OCI-LY3 (cell line): ENCODE results near the gene REC8.

Experiments used
- H2AFZ ChIP-seq: fragments of 200-600, 300-600 bp; shearing (Covaris generic); 2 replicates; pipeline ENCODE4 v1.6.0; 2014; ENCODE audit warnings: antibody characterized with exemption, low read depth, low read length
- H3K27ac ChIP-seq: fragments of 200-600, 300-600 bp; sonication (generic); 2 replicates; pipeline ENCODE4 v1.5.1; 2014; ENCODE audit warnings: mild to moderate bottlenecking, low read length, moderate library complexity, mixed read lengths
- H3K27me3 ChIP-seq: fragments of 200-600, 300-600 bp; sonication (generic); 2 replicates; pipeline ENCODE4 v1.6.1; 2014; ENCODE audit warnings: low read depth, low read length, mixed read lengths
- H3K36me3 ChIP-seq: fragments of 200-600, 300-600 bp; sonication (generic); replicated peaks from 2 replicates; pipeline ENCODE3; 2014; ENCODE audit warnings: low read depth, low read length, mixed read lengths
- H3K4me1 ChIP-seq: fragments of 300-600, 200-600 bp; sonication (generic); 2 replicates; pipeline ENCODE4 v1.6.1; 2014; ENCODE audit warnings: low read length, mixed read lengths
- H3K4me2 ChIP-seq: fragments of 200-600, 300-600 bp; sonication (generic); 2 replicates; pipeline ENCODE4 v1.6.1; 2014; ENCODE audit warnings: low read length, mixed read lengths
- H3K4me3 ChIP-seq: fragments of 300-600, 200-600 bp; sonication (generic); 2 replicates; pipeline ENCODE4 v1.5.1; 2014; ENCODE audit warnings: antibody characterized with exemption, mild to moderate bottlenecking, low read length, moderate library complexity
- H3K79me2 ChIP-seq: fragments of 300-600, 200-600 bp; shearing (Covaris generic); 2 replicates; pipeline ENCODE4 v1.6.1; 2014; ENCODE audit warnings: mild to moderate bottlenecking, low read length, mixed read lengths
- H3K9ac ChIP-seq: fragments of 300-600, 200-600 bp; shearing (Covaris generic); 2 replicates; pipeline ENCODE4 v1.6.0; 2014; ENCODE audit warnings: mild to moderate bottlenecking, low read length, moderate library complexity
- H3K9me3 ChIP-seq: fragments of 200-600, 300-600 bp; shearing (Covaris generic); 2 replicates; pipeline ENCODE4 v1.6.1; 2014; ENCODE audit warnings: low read length, mixed read lengths; ENCODE audit not compliant: insufficient read depth
- H4K20me1 ChIP-seq: fragments of 200-600, 300-600 bp; sonication (generic); 2 replicates; pipeline ENCODE4 v1.6.1; 2016; ENCODE audit warnings: low read length, mixed read lengths; ENCODE audit not compliant: insufficient read depth
- EZH2phosphoT487 ChIP-seq: fragments of 200-600 bp; shearing (Covaris generic); IDR thresholded peaks from 2 replicates; pipeline ENCODE4 v1.6.1; 2018; ENCODE audit warnings: antibody characterized with exemption, mixed run types, low read depth
- TF ChIP-seq, protein P1 (sequence below): fragments of 200-600, 300-600 bp; sonication (generic); IDR thresholded peaks from 2 replicates; pipeline ENCODE4 v1.5.1; 2014; ENCODE audit warnings: antibody characterized with exemption, low read length, low read depth

The REC8 gene

DNA sequence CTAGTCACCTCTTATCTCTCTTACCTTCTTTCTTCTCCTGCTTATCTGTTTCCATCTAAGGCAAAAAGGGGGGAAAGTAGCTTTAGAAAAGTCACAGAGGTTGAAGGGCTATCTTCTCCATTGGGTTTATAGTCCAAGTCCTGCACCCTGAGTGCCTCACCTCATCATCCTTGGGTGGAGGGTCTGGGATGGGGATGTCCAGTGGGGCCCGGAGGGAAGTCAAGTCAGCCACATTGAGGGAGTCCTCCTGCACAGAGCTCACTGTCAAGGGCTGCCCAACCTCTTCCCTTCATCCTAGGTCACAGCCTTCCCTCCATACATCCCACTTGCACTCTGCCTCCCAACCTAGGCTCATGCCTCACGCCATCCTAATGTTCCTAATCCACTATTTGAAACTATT lies 26.7 kb upstream of the REC8 start:
- peak overlapping the region; percentile 89 for H3K27ac ChIP-seq
- 0 out of 2 replicates have a peak, but pooled peaks cover 2% of the 10 kb centered on the region for H4K20me1 ChIP-seq
- H3K27me3 ChIP-seq = no peaks in the 10 kb centered on the region
- peaks cover 24% of the 10 kb centered on the region for H3K4me1 ChIP-seq
- peak overlapping the region; percentile 87 for H3K9ac ChIP-seq
- H3K9me3 ChIP-seq = no peaks in the 10 kb centered on the region
- peak overlapping the region; percentile 93 for H3K4me2 ChIP-seq
- no peak overlapping the region for H2AFZ ChIP-seq
- H3K36me3 ChIP-seq = peaks cover 23% of the 10 kb centered on the region
- H3K79me2 ChIP-seq = peaks cover 51% of the 10 kb centered on the region
- TF ChIP-seq EZH2phosphoT487 = no peak
- TF ChIP-seq, protein P1, sequence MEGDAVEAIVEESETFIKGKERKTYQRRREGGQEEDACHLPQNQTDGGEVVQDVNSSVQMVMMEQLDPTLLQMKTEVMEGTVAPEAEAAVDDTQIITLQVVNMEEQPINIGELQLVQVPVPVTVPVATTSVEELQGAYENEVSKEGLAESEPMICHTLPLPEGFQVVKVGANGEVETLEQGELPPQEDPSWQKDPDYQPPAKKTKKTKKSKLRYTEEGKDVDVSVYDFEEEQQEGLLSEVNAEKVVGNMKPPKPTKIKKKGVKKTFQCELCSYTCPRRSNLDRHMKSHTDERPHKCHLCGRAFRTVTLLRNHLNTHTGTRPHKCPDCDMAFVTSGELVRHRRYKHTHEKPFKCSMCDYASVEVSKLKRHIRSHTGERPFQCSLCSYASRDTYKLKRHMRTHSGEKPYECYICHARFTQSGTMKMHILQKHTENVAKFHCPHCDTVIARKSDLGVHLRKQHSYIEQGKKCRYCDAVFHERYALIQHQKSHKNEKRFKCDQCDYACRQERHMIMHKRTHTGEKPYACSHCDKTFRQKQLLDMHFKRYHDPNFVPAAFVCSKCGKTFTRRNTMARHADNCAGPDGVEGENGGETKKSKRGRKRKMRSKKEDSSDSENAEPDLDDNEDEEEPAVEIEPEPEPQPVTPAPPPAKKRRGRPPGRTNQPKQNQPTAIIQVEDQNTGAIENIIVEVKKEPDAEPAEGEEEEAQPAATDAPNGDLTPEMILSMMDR = no peak
- peak overlapping the region; percentile 78 for H3K4me3 ChIP-seq

GRCh38 chr14:24145690-24146452 lies 26.0 kb upstream of the REC8 start:
- Histone ChIP-seq H2AFZ (no peak overlapping the region), H3K9ac (peak overlapping the region; percentile 87), H3K4me2 (peak overlapping the region; percentile 93)

DNA sequence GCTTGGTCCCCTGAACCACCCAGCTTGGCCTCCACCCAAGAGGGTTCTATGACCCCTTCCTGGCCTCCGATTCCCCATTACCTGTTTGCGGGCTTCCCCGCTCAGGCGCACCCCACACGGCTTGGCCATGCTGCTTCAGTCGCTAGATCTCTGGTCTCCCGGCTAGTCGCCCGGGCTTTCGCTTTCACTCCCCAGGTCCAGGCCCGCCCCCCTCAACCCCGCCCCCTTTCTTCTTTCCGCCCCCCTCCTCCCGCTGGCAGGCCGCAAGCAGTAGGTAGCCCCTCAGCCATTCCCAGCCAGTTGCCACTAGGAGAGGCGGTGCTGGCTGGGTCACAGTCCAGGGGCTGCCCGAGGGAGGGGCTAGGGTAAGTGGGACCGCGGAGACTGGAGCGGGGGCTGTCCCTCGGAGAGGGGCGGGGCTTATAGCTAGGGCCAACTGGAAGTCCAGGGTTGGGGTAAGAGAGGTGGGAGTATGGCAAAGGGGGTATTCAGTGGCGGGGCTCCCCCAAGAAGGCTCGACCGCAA lies 25.4 kb upstream of the REC8 start, which contains the start of gene PSME2:
TSS of gene PSME2 (minus strand) at position 158 of the 525 bp plus-strand sequence. CDS start at position 129, 29 bp downstream.
- peak within 1 kb of the TSS; percentile 87 for H3K9ac ChIP-seq
- H3K79me2 ChIP-seq = peaks cover 41% of the 10 kb centered on the region
- H3K9me3 ChIP-seq = no peaks in the 10 kb centered on the region
- H3K36me3 ChIP-seq = peaks cover 33% of the 10 kb centered on the region
- peak within 1 kb of the TSS; percentile 78 for H3K4me3 ChIP-seq
- H3K27me3 ChIP-seq = no peaks in the 10 kb centered on the region
- peak within 1 kb of the TSS; percentile 89 for H3K27ac ChIP-seq
- 0 out of 2 replicates have a peak, but pooled peaks cover 2% of the 10 kb centered on the region for H4K20me1 ChIP-seq
- no peak for TF ChIP-seq EZH2phosphoT487
- TF ChIP-seq, protein P1 = no peak
- H3K4me2 ChIP-seq = peak within 1 kb of the TSS; percentile 94
- H3K4me1 ChIP-seq = peaks cover 24% of the 10 kb centered on the region
- H2AFZ ChIP-seq = no peak within 1 kb of the TSS

More at GRCh38 chr14:24145690-24146452, 26.0 kb upstream of the REC8 start:
- Histone ChIP-seq H3K27me3 (no peaks in the 10 kb centered on the region), H3K79me2 (peaks cover 44% of the 10 kb centered on the region), H4K20me1 (0 out of 2 replicates have a peak, but pooled peaks cover 2% of the 10 kb centered on the region), H3K9me3 (no peaks in the 10 kb centered on the region), H3K4me3 (peak overlapping the region; percentile 78), H3K36me3 (peaks cover 27% of the 10 kb centered on the region), H3K4me1 (peaks cover 24% of the 10 kb centered on the region), H3K27ac (peak overlapping the region; percentile 89)
- TF ChIP-seq, protein P1 = no peak
- TF ChIP-seq EZH2phosphoT487 = no peak

GRCh38 chr14:24146978-24147760 lies 24.7 kb upstream of the REC8 start, which contains the start of gene RNF31:
Gene RNF31, plus strand, starts transcription at chr14:24147498. Its CDS starts 201 bp downstream, at chr14:24147699.
- H3K4me3 ChIP-seq = peak within 1 kb of the TSS; percentile 78
- H3K4me1 ChIP-seq = peaks cover 21% of the 10 kb centered on the region
- peaks cover 40% of the 10 kb centered on the region for H3K36me3 ChIP-seq
- peaks cover 41% of the 10 kb centered on the region for H3K79me2 ChIP-seq
- 0 out of 2 replicates have a peak, but pooled peaks cover 2% of the 10 kb centered on the region for H4K20me1 ChIP-seq
- peak within 1 kb of the TSS; percentile 94 for H3K4me2 ChIP-seq
- H3K9me3 ChIP-seq = no peaks in the 10 kb centered on the region
- no peaks in the 10 kb centered on the region for H3K27me3 ChIP-seq
- H3K9ac ChIP-seq = peak within 1 kb of the TSS; percentile 87
- peak within 1 kb of the TSS; percentile 89 for H3K27ac ChIP-seq
- TF ChIP-seq, protein P1 = no peak
- no peak for TF ChIP-seq EZH2phosphoT487
- no peak within 1 kb of the TSS for H2AFZ ChIP-seq
